Right kidney (tissue), 1 donor: Measurements from ENCODE around the gene ASIP.
"Not testable (repeated sequence)": the region's sequence is repeated elsewhere in the genome, so short reads cannot be mapped to it uniquely, and the experiment has no call there.

Experiments used
- DNase-seq: peaks from one replicate; pipeline ENCODE4 v3.0.0-alpha.2; 2016

ASIP gene

GRCh38 chr20:34242015-34242414, 792 bp downstream of the ASIP start:
- DNase-seq, result not testable (repeated sequence)

GRCh38 chr20:34242879-34243278, 1.7 kb downstream of the ASIP start:
- no peak for DNase-seq

- DNase-seq, result no peak
Measured at GRCh38 chr20:34243377-34243776, 2.2 kb downstream of the ASIP start.

- DNase-seq, result no peak
Measured at GRCh38 chr20:34246126-34246626, 5.0 kb downstream of the ASIP start.

GRCh38 chr20:34249291-34249690, 8.1 kb downstream of the ASIP start:
- DNase-seq, result no peak

GRCh38 chr20:34250005-34250404, 8.8 kb downstream of the ASIP start:
- DNase-seq, result no peak

GRCh38 chr20:34251619-34252018, 10.4 kb downstream of the ASIP start:
- DNase-seq, result no peak

GRCh38 chr20:34252431-34253086, 11.3 kb downstream of the ASIP start:
- not testable (repeated sequence) for DNase-seq

GRCh38 chr20:34254979-34255378, 13.8 kb downstream of the ASIP start:
- no peak for DNase-seq

GRCh38 chr20:34256629-34257124, 15.5 kb downstream of the ASIP start:
- DNase-seq, result no peak

- no peak for DNase-seq
Measured at GRCh38 chr20:34260208-34260942, 19.2 kb downstream of the ASIP start.

- DNase-seq, result no peak
Measured at GRCh38 chr20:34262488-34263288, 21.5 kb downstream of the ASIP start.

GRCh38 chr20:34263468-34263867, 22.2 kb downstream of the ASIP start:
- not testable (repeated sequence) for DNase-seq

- DNase-seq, result no peak
Measured at GRCh38 chr20:34264141-34264540, 22.9 kb downstream of the ASIP start.

GRCh38 chr20:34268145-34268544, 26.9 kb downstream of the ASIP start:
- DNase-seq, result no peak

GRCh38 chr20:34268851-34269636, 27.8 kb downstream of the ASIP start:
- peak; percentile 73 for DNase-seq

GRCh38 chr20:34269996-34270627, 28.9 kb downstream of the ASIP start:
- DNase-seq, result no peak

GRCh38 chr20:34271956-34272355, 30.7 kb downstream of the ASIP start:
- DNase-seq, result no peak

GRCh38 chr20:34274694-34275093, 33.5 kb downstream of the ASIP start:
- DNase-seq, result no peak

GRCh38 chr20:34281177-34281576, 40.0 kb downstream of the ASIP start:
- no peak for DNase-seq

- DNase-seq, result no peak
Measured at GRCh38 chr20:34282041-34282440, 40.8 kb downstream of the ASIP start.
